H9 (cell line): ENCODE results near the gene IRF2. TPM values are rescaled to one million over a fixed set of nuclear protein-coding genes. Genes with fewer than 3 reads are reported as not detected.

Experiments used
- DNase-seq: peaks from one replicate; pipeline ENCODE4 v3.0.0-alpha.2; 2017
- H2AFZ ChIP-seq: one replicate; pipeline ENCODE4 v1.6.1; 2013; ENCODE audit warnings: mild to moderate bottlenecking, low read length, control low read depth, moderate library complexity
- H2AK5ac ChIP-seq: 2 replicates; pipeline ENCODE4 v1.6.1; 2013; ENCODE audit warnings: low read length, control low read depth, mixed read lengths; ENCODE audit not compliant: insufficient read length
- H2BK120ac ChIP-seq: one replicate; pipeline ENCODE4 v1.6.1; 2013; ENCODE audit warnings: low read depth, mild to moderate bottlenecking, low read length, control low read depth, inconsistent platforms; ENCODE audit not compliant: poor library complexity, severe bottlenecking
- H2BK12ac ChIP-seq: 2 replicates; pipeline ENCODE4 v1.6.1; 2013; ENCODE audit warnings: low read length, control low read depth, mixed read lengths, low read depth; ENCODE audit not compliant: insufficient read length
- H2BK15ac ChIP-seq: 2 replicates; pipeline ENCODE4 v1.6.1; 2013; ENCODE audit warnings: low read depth, low read length, control low read depth
- H2BK20ac ChIP-seq: one replicate; pipeline ENCODE4 v1.6.1; 2013; ENCODE audit warnings: low read depth, mild to moderate bottlenecking, low read length, control low read depth, inconsistent platforms; ENCODE audit not compliant: poor library complexity, severe bottlenecking
- H2BK5ac ChIP-seq: 2 replicates; pipeline ENCODE4 v1.6.1; 2013; ENCODE audit warnings: low read length, control low read depth, mixed read lengths; ENCODE audit not compliant: insufficient read length
- H3K14ac ChIP-seq: 2 replicates; pipeline ENCODE4 v1.6.1; 2013; ENCODE audit warnings: low read length, control low read depth; ENCODE audit not compliant: insufficient read depth
- H3K18ac ChIP-seq: 2 replicates; pipeline ENCODE4 v1.6.1; 2013; ENCODE audit warnings: low read depth, mild to moderate bottlenecking, mixed read lengths, low read length, control low read depth; ENCODE audit not compliant: insufficient read length
- H3K23ac ChIP-seq: 2 replicates; pipeline ENCODE4 v1.6.1; 2013; ENCODE audit warnings: low read length, control low read depth, mixed read lengths, low read depth; ENCODE audit not compliant: insufficient read length
- H3K23me2 ChIP-seq: 2 replicates; pipeline ENCODE4 v1.6.1; 2013; ENCODE audit warnings: low read depth, mild to moderate bottlenecking, mixed read lengths, low read length, control low read depth; ENCODE audit not compliant: insufficient read length, poor library complexity, severe bottlenecking
- H3K27ac ChIP-seq: 2 replicates; pipeline ENCODE4 v1.5.1; 2013; ENCODE audit warnings: low read length, control low read depth, mixed read lengths, low read depth; ENCODE audit not compliant: insufficient read length
- H3K27me3 ChIP-seq: 2 replicates; pipeline ENCODE4 v1.6.1; 2013; ENCODE audit warnings: low read length, control low read depth, inconsistent platforms; ENCODE audit not compliant: insufficient read depth
- H3K4ac ChIP-seq: 2 replicates; pipeline ENCODE4 v1.6.1; 2013; ENCODE audit warnings: low read depth, mild to moderate bottlenecking, control low read depth, inconsistent platforms, low read length, moderate library complexity
- H3K4me1 ChIP-seq: 2 replicates; pipeline ENCODE4 v1.6.1; 2013; ENCODE audit warnings: low read length, control low read depth, inconsistent platforms; ENCODE audit not compliant: insufficient read depth
- H3K4me2 ChIP-seq: 2 replicates; pipeline ENCODE4 v1.6.1; 2013; ENCODE audit warnings: low read length, control low read depth, mixed read lengths; ENCODE audit not compliant: insufficient read length, insufficient read depth
- H3K56ac ChIP-seq: 2 replicates; pipeline ENCODE4 v1.6.1; 2013; ENCODE audit warnings: low read depth, mild to moderate bottlenecking, mixed read lengths, low read length, control low read depth; ENCODE audit not compliant: insufficient read length
- H3K79me1 ChIP-seq: 2 replicates; pipeline ENCODE4 v1.6.1; 2013; ENCODE audit warnings: low read depth, mild to moderate bottlenecking, moderate library complexity, low read length, control low read depth, inconsistent platforms; ENCODE audit not compliant: insufficient read depth, poor library complexity, severe bottlenecking
- H3K79me2 ChIP-seq: 2 replicates; pipeline ENCODE4 v1.6.1; 2013; ENCODE audit warnings: low read length, control low read depth, inconsistent platforms; ENCODE audit not compliant: insufficient read depth
- H3K9ac ChIP-seq: 2 replicates; pipeline ENCODE4 v1.6.1; 2013; ENCODE audit warnings: low read length, control low read depth, mixed read lengths; ENCODE audit not compliant: insufficient read length; ENCODE audit errors: extremely low read depth
- H3K9me3 ChIP-seq: one replicate; pipeline ENCODE4 v1.6.1; 2013; ENCODE audit warnings: low read depth, low read length, inconsistent platforms; ENCODE audit not compliant: control insufficient read depth
- H3T11ph ChIP-seq: one replicate; pipeline ENCODE4 v1.6.1; 2013; ENCODE audit warnings: mild to moderate bottlenecking, low read length, control low read depth, inconsistent platforms
- H4K20me1 ChIP-seq: one replicate; pipeline ENCODE4 v1.6.1; 2013; ENCODE audit not compliant: control insufficient read depth, insufficient read length, insufficient read depth
- H4K5ac ChIP-seq: 2 replicates; pipeline ENCODE4 v1.6.1; 2013; ENCODE audit warnings: low read depth, mild to moderate bottlenecking, mixed read lengths, low read length, control low read depth; ENCODE audit not compliant: insufficient read length
- H4K8ac ChIP-seq: replicated peaks from 2 replicates; pipeline ENCODE4 v1.6.1; 2013; ENCODE audit warnings: low read length, control low read depth, mixed read lengths, low read depth; ENCODE audit not compliant: insufficient read length
- H4K91ac ChIP-seq: 2 replicates; pipeline ENCODE4 v1.6.1; 2013; ENCODE audit warnings: low read depth, mild to moderate bottlenecking, moderate library complexity, mixed read lengths, low read length, control low read depth; ENCODE audit not compliant: insufficient read length
- H3K27ac Mint-ChIP-seq, 3 experiments: 2 replicates in 2 of 3; 3 replicates in 1 of 3; pipeline ENCODE4 v1.8.0; 2020 to 2021; ENCODE audit warnings: mixed read lengths in 3 of 3, mild to moderate bottlenecking in 1 of 3, moderate library complexity in 1 of 3
- H3K27me3 Mint-ChIP-seq: 2 replicates; pipeline ENCODE4 v1.8.0; 2021; ENCODE audit warnings: low read depth, mild to moderate bottlenecking, moderate library complexity, mixed read lengths
- H3K36me3 Mint-ChIP-seq, 3 experiments: 2 replicates in 2 of 3; 3 replicates in 1 of 3; pipeline ENCODE4 v1.8.0; 2020 to 2021; ENCODE audit warnings: low read depth in 3 of 3, mixed read lengths in 3 of 3; ENCODE audit not compliant: insufficient read depth in 1 of 3
- H3K4me1 Mint-ChIP-seq, 2 experiments: 2 replicates each; pipeline ENCODE4 v1.8.0; 2020; ENCODE audit warnings: mixed read lengths in 2 of 2
- H3K4me3 Mint-ChIP-seq, 2 experiments: 2 replicates in 1 of 2; 3 replicates in 1 of 2; pipeline ENCODE4 v1.8.0; 2020 to 2021; ENCODE audit warnings: mild to moderate bottlenecking in 2 of 2, mixed read lengths in 2 of 2, moderate library complexity in 1 of 2
- H3K9me3 Mint-ChIP-seq, 2 experiments: 2 replicates in 1 of 2; 3 replicates in 1 of 2; pipeline ENCODE4 v1.8.0; 2020; ENCODE audit warnings: mild to moderate bottlenecking in 2 of 2, mixed read lengths in 2 of 2, moderate library complexity in 1 of 2
- WGBS: extraction: QIAGEN DNeasy Blood & Tissue Kit; methylation state at CpG from one replicate; pipeline ENCODE4 v1.1.7; 2013; ENCODE audit warnings: missing lambda C conversion rate, low lambda C conversion rate, mixed read lengths; ENCODE audit not compliant: insufficient read length; ENCODE audit errors: extremely low coverage; 5-methylcytosine and 5-hydroxymethylcytosine counted together
- total RNA-seq: library from RNA; stranded (reverse); gene quantifications from 2 replicates; pipeline ENCODE4 v1.2.1, GENCODE V29; 2021
- TF ChIP-seq, protein P1 (sequence below): fragments of 200-600 bp; sonication (generic); conservative IDR thresholded peaks from 3 replicates; pipeline ENCODE4 v1.8.0; 2021; ENCODE audit warnings: antibody characterized with exemption, mild to moderate bottlenecking

The IRF2 gene
- total RNA-seq, 1 experiment from 2014 or later: 13.5 TPM

DNA sequence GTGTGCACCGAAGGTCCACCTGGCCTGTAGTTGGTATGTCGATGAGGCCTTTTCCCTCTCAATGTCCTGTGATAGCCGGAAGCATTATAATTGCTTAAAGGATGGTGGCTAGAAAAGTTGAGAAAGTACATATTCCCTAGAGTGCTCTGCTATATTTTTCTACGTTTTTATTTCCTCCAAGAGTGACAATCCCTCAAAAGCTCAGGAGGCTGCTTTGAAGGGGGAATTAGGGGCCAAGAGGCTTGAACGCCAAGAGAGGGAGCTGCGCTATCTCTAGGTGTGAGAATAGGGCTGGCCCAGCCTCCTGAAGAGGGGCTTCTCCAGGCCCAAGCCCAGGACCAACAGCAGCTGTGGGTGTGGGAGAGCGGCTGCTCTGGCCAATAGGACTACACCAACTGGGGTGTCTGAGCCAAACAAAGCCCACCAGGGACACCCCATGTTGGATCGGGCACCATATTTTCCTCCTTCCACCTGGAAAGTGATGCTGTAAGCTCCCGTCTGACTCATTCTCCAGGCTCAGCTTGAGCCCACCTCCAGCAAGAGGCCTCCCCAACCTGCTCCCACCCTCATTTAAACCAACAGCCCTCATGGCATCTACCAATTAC, 124.0 kb downstream of the IRF2 start:
- Histone ChIP-seq H3K4me1 (peaks cover 16% of the 10 kb centered on the region; the same call in 1 of the 2 replicates), H3K56ac (no peak overlapping the region), H3K79me1 (no peaks in the 10 kb centered on the region), H3K23ac (no peak overlapping the region), H3K27me3 (no peaks in the 10 kb centered on the region), H3K27ac (no peak overlapping the region), H4K20me1 (no peaks in the 10 kb centered on the region), H3K18ac (no peak overlapping the region), H3K9me3 (no peaks in the 10 kb centered on the region), H2AK5ac (no peak overlapping the region), H3K79me2 (no peaks in the 10 kb centered on the region), H3K4ac (no peak overlapping the region), H3T11ph (no peak overlapping the region), H4K5ac (no peak overlapping the region), H3K23me2 (no peaks in the 10 kb centered on the region), H2BK12ac (no peak overlapping the region), H2AFZ (no peak overlapping the region), H4K91ac (no peak overlapping the region), H2BK15ac (no peak overlapping the region), H3K9ac (no peak overlapping the region), H2BK20ac (no peak overlapping the region), H3K4me2 (no peak overlapping the region), H2BK5ac (no peak overlapping the region), H3K14ac (no peak overlapping the region), H2BK120ac (no peak overlapping the region), H4K8ac (no peak overlapping the region)
- TF ChIP-seq, protein P1, sequence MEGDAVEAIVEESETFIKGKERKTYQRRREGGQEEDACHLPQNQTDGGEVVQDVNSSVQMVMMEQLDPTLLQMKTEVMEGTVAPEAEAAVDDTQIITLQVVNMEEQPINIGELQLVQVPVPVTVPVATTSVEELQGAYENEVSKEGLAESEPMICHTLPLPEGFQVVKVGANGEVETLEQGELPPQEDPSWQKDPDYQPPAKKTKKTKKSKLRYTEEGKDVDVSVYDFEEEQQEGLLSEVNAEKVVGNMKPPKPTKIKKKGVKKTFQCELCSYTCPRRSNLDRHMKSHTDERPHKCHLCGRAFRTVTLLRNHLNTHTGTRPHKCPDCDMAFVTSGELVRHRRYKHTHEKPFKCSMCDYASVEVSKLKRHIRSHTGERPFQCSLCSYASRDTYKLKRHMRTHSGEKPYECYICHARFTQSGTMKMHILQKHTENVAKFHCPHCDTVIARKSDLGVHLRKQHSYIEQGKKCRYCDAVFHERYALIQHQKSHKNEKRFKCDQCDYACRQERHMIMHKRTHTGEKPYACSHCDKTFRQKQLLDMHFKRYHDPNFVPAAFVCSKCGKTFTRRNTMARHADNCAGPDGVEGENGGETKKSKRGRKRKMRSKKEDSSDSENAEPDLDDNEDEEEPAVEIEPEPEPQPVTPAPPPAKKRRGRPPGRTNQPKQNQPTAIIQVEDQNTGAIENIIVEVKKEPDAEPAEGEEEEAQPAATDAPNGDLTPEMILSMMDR: no peak
- H3K4me1 Mint-ChIP-seq: peaks cover 31% of the 10 kb centered on the region in 2 experiments
- no peak overlapping the region for H3K4me3 Mint-ChIP-seq
- H3K27me3 Mint-ChIP-seq: peaks cover 2% of the 10 kb centered on the region
- peaks cover 0 to 8% (median 0%) of the 10 kb centered on the region in 3 experiments; a peak in 1 of 7 replicates for H3K36me3 Mint-ChIP-seq
- peaks cover 0 to 5% of the 10 kb centered on the region in 2 experiments; a peak in 1 of 5 replicates for H3K9me3 Mint-ChIP-seq
- no CpG with 5 or more reads among the region's 9 CpGs for WGBS
- no peak for DNase-seq
- H3K27ac Mint-ChIP-seq: no peak overlapping the region
